Tibial nerve (tissue), 4 donors: Measurements from ENCODE around the gene ZNF474. TPM values are rescaled to one million over a fixed set of nuclear protein-coding genes. Genes with fewer than 3 reads are reported as not detected.

Source experiments
- DNase-seq, 2 donors: peaks; one replicate each; pipeline ENCODE4 v3.0.0-alpha.2; 2019; ENCODE audit warnings: low spot score in 2 of 2
- H3K27ac ChIP-seq, 4 donors: fragments of 200-600 bp; sonication (generic) in 3 of 4; one replicate each; pipeline ENCODE4 v1.5.1; 2017 to 2019; ENCODE audit warnings: mild to moderate bottlenecking in 1 of 4
- H3K27me3 ChIP-seq, 2 donors: fragments of 200-600 bp; sonication (generic) in 1 of 2; one replicate each; pipeline versions ENCODE4 v1.5.1 to v1.6.0; 2017 to 2019
- H3K36me3 ChIP-seq, 3 donors: fragments of 200-600 bp; sonication (generic); one replicate each; pipeline ENCODE4 v1.5.1; 2018 to 2019
- H3K4me1 ChIP-seq, 4 donors: fragments of 200-600 bp; sonication (generic) in 3 of 4; one replicate each; pipeline ENCODE4 v1.5.1; 2017 to 2019
- H3K4me3 ChIP-seq, 4 donors: fragments of 200-600 bp; sonication (generic) in 3 of 4; one replicate each; pipeline ENCODE4 v1.5.1; 2017 to 2019; ENCODE audit warnings: mild to moderate bottlenecking in 1 of 4, moderate library complexity in 1 of 4
- H3K9me3 ChIP-seq, 4 donors: fragments of 200-600 bp; sonication (generic) in 3 of 4; one replicate each; pipeline ENCODE4 v1.5.1; 2017 to 2019
- CTCF ChIP-seq, 5 experiments: fragments of 200-600 bp in 3 of 5; fragments of 450-650 bp in 2 of 5; sonication (generic) in 3 of 5; IDR thresholded peaks; one replicate each; pipeline ENCODE4 v1.5.1; 2016 to 2019; ENCODE audit warnings: antibody characterized with exemption in 5 of 5, mild to moderate bottlenecking in 3 of 5, moderate library complexity in 2 of 5
- EP300 ChIP-seq, 2 donors: sonication (generic); formaldehyde crosslinking; IDR thresholded peaks; one replicate each; pipeline ENCODE4 v1.6.1; 2017; ENCODE audit warnings: antibody characterized with exemption in 2 of 2, mild to moderate bottlenecking in 1 of 2
- POLR2A ChIP-seq, 2 donors: fragments of 450-650 bp; IDR thresholded peaks; one replicate each; pipeline ENCODE4 v1.6.1; 2017; ENCODE audit warnings: antibody characterized with exemption in 2 of 2, mild to moderate bottlenecking in 2 of 2, moderate library complexity in 2 of 2
- WGBS, 2 donors: methylation state at CpG; one replicate each; pipeline ENCODE4 v1.1.5; 2018; 5-methylcytosine and 5-hydroxymethylcytosine counted together
- total RNA-seq, 4 donors: library from RNA; depleted of rRNA; stranded (reverse); fragments of >200 nt; gene quantifications; one replicate each; pipeline ENCODE4 v1.1.0, GENCODE V29; 2016

Gene ZNF474
- total RNA-seq, 4 donors from 2014 or later: 1.5 to 1.8 TPM; not detected in 2

GRCh38 chr5:122180146-122180712 is 50.9 kb downstream of the ZNF474 start:
- no peak for DNase-seq
- Histone ChIP-seq H3K27ac (peak overlapping the region in 1 of 4 donors; percentile 60), H3K36me3 (no peaks in the 10 kb centered on the region), H3K4me3 (no peak overlapping the region), H3K27me3 (no peaks in the 10 kb centered on the region), H3K4me1 (peaks cover 0 to 32% (median 0%) of the 10 kb centered on the region in 4 donors), H3K9me3 (no peaks in the 10 kb centered on the region)
- no peak for TF ChIP-seq POLR2A (IDR thresholded peaks at IDR 0.05)
- TF ChIP-seq EP300 (IDR thresholded peaks at IDR 0.05): no peak
- no peak for TF ChIP-seq CTCF (IDR thresholded peaks at IDR 0.05)
- WGBS, 2 donors: 94% methylated on average over 6 of the region's 6 CpGs

GRCh38 chr5:122180863-122181548 is 51.7 kb downstream of the ZNF474 start:
- H3K36me3 ChIP-seq: no peaks in the 10 kb centered on the region
- H3K4me3 ChIP-seq: no peak overlapping the region
- H3K4me1 ChIP-seq: peaks cover 0 to 28% (median 0%) of the 10 kb centered on the region in 4 donors
- no peak for DNase-seq
- TF ChIP-seq POLR2A (IDR thresholded peaks at IDR 0.05): no peak
- no peak for TF ChIP-seq CTCF (IDR thresholded peaks at IDR 0.05)
- TF ChIP-seq EP300 (IDR thresholded peaks at IDR 0.05): no peak
- no peaks in the 10 kb centered on the region for H3K27me3 ChIP-seq
- 43 to 63% methylated on average over 2 of the region's 2 CpGs for WGBS, 2 donors
- no peaks in the 10 kb centered on the region for H3K9me3 ChIP-seq
- peak overlapping the region in 2 of 4 donors; percentile 34 to 75 for H3K27ac ChIP-seq

- 35 to 47% methylated on average over 2 of the region's 2 CpGs for WGBS, 2 donors
- Histone ChIP-seq H3K9me3 (no peaks in the 10 kb centered on the region), H3K27me3 (no peaks in the 10 kb centered on the region), H3K36me3 (no peaks in the 10 kb centered on the region), H3K4me1 (peaks cover 0 to 28% (median 0%) of the 10 kb centered on the region in 4 donors), H3K4me3 (no peak overlapping the region), H3K27ac (peak overlapping the region in 2 of 4 donors; percentile 70 to 75)
- no peak for DNase-seq
- TF ChIP-seq POLR2A (IDR thresholded peaks at IDR 0.05) (no peak), CTCF (IDR thresholded peaks at IDR 0.05) (no peak), EP300 (IDR thresholded peaks at IDR 0.05) (no peak)
Observed at GRCh38 chr5:122181863-122182262, 52.5 kb downstream of the ZNF474 start.

GRCh38 chr5:122182491-122182921 is 53.2 kb downstream of the ZNF474 start:
- Histone ChIP-seq H3K27me3 (no peaks in the 10 kb centered on the region), H3K4me1 (peaks cover 0 to 28% (median 0%) of the 10 kb centered on the region in 4 donors), H3K4me3 (no peak overlapping the region), H3K36me3 (no peaks in the 10 kb centered on the region), H3K9me3 (no peaks in the 10 kb centered on the region), H3K27ac (peak overlapping the region in 2 of 4 donors; percentile 70 to 75)
- DNase-seq: no peak
- 37 to 43% methylated on average over 7 of the region's 7 CpGs for WGBS, 2 donors
- TF ChIP-seq CTCF (IDR thresholded peaks at IDR 0.05) (no peak), POLR2A (IDR thresholded peaks at IDR 0.05) (no peak)

- Histone ChIP-seq H3K27me3 (no peaks in the 10 kb centered on the region), H3K4me3 (no peak overlapping the region), H3K27ac (peak overlapping the region in 2 of 4 donors; percentile 70 to 75), H3K4me1 (peaks cover 0 to 28% (median 0%) of the 10 kb centered on the region in 4 donors), H3K9me3 (no peaks in the 10 kb centered on the region), H3K36me3 (no peaks in the 10 kb centered on the region)
- no peak for TF ChIP-seq CTCF (IDR thresholded peaks at IDR 0.05)
- TF ChIP-seq EP300 (IDR thresholded peaks at IDR 0.05): peak in 1 of 2 donors; percentile 19
- WGBS, 2 donors: 24 to 33% methylated on average over 7 of the region's 7 CpGs
- DNase-seq: peak; percentile 24 to 25
Observed at GRCh38 chr5:122183098-122183787, 53.9 kb downstream of the ZNF474 start.
